Neutrophil (primary cell): Measurements from ENCODE around the gene TMEM63B.
A peak's percentile ranks its signal among the peaks of the same experiment; 100 is the strongest.

Source experiments
- H3K27ac ChIP-seq: fragments of 200-600 bp; sonication (generic); 2 replicates; pipeline ENCODE4 v1.5.1; 2016; ENCODE audit warnings: mild to moderate bottlenecking, moderate library complexity
- H3K27me3 ChIP-seq: fragments of 200-600 bp; sonication (generic); 2 replicates; pipeline ENCODE4 v1.6.0; 2016; ENCODE audit warnings: mild to moderate bottlenecking
- H3K36me3 ChIP-seq: fragments of 200-600 bp; sonication (generic); 2 replicates; pipeline ENCODE4 v1.5.1; 2017
- H3K4me1 ChIP-seq, 2 experiments: fragments of 200-600 bp in 1 of 2; sonication (generic) in 1 of 2; 1 replicate in 1 of 2; 2 replicates in 1 of 2; pipeline versions ENCODE4 v1.5.1 to v1.6.1; 2013 to 2016; ENCODE audit warnings: low read depth in 1 of 2, low read length in 1 of 2, mild to moderate bottlenecking in 1 of 2, moderate library complexity in 1 of 2; ENCODE audit not compliant: control insufficient read depth in 1 of 2, insufficient read depth in 1 of 2
- H3K4me3 ChIP-seq, 2 experiments: fragments of 200-600 bp in 1 of 2; sonication (generic) in 1 of 2; 1 replicate in 1 of 2; 2 replicates in 1 of 2; pipeline ENCODE4 v1.5.1; 2013 to 2016; ENCODE audit warnings: low read depth in 1 of 2, low read length in 1 of 2, mild to moderate bottlenecking in 1 of 2, moderate library complexity in 1 of 2
- H3K9me3 ChIP-seq: fragments of 200-600 bp; sonication (generic); 2 replicates; pipeline ENCODE4 v1.5.1; 2016
- TF ChIP-seq, protein P1 (sequence below): fragments of 200-600 bp; sonication (generic); IDR thresholded peaks from 2 replicates; pipeline ENCODE4 v1.5.1; 2016; ENCODE audit warnings: antibody characterized with exemption

The TMEM63B gene

DNA sequence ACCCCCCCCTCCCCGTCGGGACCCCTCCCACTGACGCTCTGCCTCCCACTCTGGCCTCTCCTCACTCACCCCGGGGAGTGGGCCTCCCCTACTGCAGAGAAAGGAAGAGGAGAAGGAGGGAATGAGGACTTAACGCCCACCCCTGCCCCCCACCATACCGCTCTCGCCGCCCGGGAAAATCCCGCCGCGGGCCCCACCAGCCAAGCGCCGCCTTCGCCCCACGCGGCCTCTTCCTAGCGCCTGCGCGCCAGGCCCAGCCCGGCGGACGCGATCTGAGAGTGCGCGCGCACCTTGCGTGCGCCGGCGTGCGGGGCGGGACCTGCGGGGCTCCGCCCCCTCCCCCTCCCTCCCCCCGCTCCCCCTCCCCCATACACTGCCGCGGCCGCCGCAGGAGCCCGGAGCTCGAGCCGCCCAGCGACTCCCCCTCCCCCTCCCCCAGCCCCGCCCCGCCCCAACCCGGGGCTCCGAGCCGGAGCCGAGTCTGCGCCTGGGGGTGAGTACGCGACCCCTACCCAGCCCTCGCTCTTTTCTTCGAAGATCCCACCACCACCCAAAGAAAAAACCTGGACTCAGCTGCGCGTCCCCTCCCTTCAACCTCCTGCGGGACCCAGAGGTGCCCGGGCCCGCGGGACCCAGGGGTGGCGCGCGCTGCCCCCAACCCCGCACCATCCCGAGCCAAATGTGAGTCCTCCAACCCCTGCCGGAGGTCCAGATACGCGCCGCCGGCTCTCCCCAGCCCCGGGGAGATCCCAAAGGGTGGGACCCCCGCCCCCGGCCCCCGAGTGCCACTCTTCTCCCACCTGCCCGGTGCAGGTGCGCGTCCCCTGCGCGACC, at the start of gene TMEM63B, which contains the start of gene MRPL14:
TMEM63B (plus strand) TSS at position 369 of the 834 bp plus-strand sequence. CDS start 7,031 bp downstream, outside the sequence.
MRPL14 (minus strand) TSS at position 267 of the 834 bp plus-strand sequence. CDS start 10,841 bp downstream, outside the sequence.
- peak within 1 kb of the TSS; percentile 79 to 90 for H3K4me3 ChIP-seq
- no peaks in the 10 kb centered on the region for H3K9me3 ChIP-seq
- TF ChIP-seq, protein P1, sequence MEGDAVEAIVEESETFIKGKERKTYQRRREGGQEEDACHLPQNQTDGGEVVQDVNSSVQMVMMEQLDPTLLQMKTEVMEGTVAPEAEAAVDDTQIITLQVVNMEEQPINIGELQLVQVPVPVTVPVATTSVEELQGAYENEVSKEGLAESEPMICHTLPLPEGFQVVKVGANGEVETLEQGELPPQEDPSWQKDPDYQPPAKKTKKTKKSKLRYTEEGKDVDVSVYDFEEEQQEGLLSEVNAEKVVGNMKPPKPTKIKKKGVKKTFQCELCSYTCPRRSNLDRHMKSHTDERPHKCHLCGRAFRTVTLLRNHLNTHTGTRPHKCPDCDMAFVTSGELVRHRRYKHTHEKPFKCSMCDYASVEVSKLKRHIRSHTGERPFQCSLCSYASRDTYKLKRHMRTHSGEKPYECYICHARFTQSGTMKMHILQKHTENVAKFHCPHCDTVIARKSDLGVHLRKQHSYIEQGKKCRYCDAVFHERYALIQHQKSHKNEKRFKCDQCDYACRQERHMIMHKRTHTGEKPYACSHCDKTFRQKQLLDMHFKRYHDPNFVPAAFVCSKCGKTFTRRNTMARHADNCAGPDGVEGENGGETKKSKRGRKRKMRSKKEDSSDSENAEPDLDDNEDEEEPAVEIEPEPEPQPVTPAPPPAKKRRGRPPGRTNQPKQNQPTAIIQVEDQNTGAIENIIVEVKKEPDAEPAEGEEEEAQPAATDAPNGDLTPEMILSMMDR, result peak; percentile 32
- peaks cover 28 to 29% of the 10 kb centered on the region in 2 experiments for H3K4me1 ChIP-seq
- peaks cover 12% of the 10 kb centered on the region for H3K27me3 ChIP-seq
- no peaks in the 10 kb centered on the region for H3K36me3 ChIP-seq
- peak within 1 kb of the TSS; percentile 50 for H3K27ac ChIP-seq

DNA sequence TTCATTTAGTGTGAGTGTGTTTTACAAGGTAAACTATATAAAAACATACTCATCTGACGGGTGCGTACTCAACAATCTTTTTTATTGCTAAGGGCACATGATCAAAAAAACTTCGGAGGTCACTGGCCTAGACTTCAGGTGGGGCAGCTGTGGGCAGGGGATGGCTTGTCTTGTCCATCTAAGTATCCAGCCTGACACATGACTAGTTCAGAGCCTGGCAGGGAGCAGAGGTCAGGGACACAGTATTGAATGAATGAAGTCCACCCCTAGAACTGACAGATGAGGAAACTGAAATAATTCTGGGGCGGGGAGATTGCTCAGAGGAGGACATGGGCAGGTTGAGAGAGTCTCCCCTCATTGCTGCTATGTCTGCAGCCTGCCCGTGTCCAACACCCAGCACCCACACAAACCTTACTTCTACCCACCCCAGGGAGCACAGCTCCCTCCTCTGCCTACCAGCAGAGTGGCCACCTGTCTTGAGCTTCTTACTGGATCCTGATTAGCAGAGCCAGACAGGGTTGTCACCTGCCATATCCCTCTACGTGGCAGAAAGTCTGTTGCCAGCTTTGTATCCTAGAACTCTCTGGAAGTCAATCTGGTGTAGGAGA, 49.0 kb upstream of the TMEM63B start:
- H3K36me3 ChIP-seq, result no peaks in the 10 kb centered on the region
- TF ChIP-seq, protein P1, result no peak

DNA sequence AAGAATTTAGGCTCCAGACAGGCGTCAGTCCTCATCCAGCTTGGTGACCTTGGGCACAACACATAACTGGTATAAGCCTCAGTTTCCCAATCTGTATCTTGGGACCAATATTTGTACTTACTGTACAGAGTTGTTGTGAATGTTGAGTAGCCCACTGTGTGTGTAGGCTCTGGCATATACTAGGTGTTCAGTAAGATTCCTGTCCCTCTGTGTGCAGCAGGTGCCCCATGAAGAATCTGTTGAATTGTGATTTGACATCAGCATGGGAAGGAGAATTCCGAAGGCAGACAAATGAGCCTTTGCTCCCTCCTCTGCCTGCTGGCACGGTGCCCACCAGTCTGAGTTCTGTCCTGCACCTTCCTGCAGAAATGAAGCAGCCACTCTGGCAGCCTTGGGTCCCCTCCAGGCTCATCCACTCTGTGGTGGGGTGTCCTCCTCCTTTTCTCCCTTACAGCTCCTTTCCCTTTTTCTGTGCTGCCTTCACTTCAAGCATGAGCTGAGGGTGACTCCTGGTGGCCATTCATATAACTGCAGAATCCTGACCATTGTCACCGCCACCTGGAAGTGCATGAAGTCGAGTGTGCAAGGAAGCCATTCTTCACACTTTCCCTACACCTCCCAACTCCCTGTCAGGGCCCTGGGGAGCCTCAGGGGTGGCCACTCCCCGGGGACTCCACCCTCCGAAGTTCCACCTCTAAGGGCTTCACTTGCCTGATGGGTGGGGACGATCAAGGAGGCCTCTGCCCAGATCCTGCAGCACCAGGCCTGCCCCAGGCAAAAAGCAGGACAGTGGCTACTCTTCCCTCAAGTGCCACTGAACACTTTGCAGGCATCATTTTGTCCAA, 48.3 kb upstream of the TMEM63B start:
- no peak overlapping the region for H3K4me3 ChIP-seq
- no peaks in the 10 kb centered on the region for H3K36me3 ChIP-seq
- TF ChIP-seq, protein P1, result peak; percentile 88
- no peak overlapping the region for H3K27ac ChIP-seq
- H3K27me3 ChIP-seq, result peaks cover 50% of the 10 kb centered on the region
- peaks cover 6% of the 10 kb centered on the region in 2 experiments for H3K4me1 ChIP-seq
- H3K9me3 ChIP-seq, result no peaks in the 10 kb centered on the region

More for the DNA sequence above, 49.0 kb upstream of the TMEM63B start:
- no peak overlapping the region for H3K27ac ChIP-seq
- H3K4me1 ChIP-seq, result peaks cover 12 to 14% of the 10 kb centered on the region in 2 experiments
- H3K4me3 ChIP-seq, result no peak overlapping the region
- peaks cover 58% of the 10 kb centered on the region for H3K27me3 ChIP-seq
- no peaks in the 10 kb centered on the region for H3K9me3 ChIP-seq

DNA sequence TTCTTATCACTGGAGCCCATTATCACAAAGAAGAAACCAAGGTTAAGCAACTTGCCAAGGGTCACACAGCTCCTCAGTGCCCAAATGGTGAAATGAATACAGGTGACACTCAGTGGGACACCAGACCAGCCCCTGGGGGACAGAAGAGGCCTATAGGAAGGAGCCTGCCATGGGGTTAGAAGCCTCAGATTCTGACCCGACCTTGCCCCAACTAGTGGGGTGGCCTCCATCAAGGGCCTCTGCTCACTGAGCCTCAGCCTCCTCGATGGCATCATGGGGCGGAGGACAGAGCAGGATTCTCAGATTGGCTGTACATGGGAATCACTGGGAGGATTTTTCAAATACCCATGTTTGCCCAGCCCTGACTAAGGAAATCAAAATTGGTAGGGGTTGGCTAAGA, 47.7 kb upstream of the TMEM63B start:
- Histone ChIP-seq H3K9me3 (no peaks in the 10 kb centered on the region), H3K4me3 (no peak overlapping the region), H3K4me1 (peaks cover under 1% of the 10 kb centered on the region in 2 experiments), H3K27me3 (peaks cover 44% of the 10 kb centered on the region), H3K36me3 (no peaks in the 10 kb centered on the region), H3K27ac (no peak overlapping the region)
- TF ChIP-seq, protein P1, result no peak
